ENCODE data around the gene RPS27. TPM values are rescaled to one million over a fixed set of nuclear protein-coding genes. Genes with fewer than 3 reads are reported as not detected.

RPS27 gene
- total RNA-seq, 2 experiments from 2014 or later, result 1,340 to 1,924 TPM

Other genes starting within 250 kb of the RPS27 start
- 1 to 10 TPM; 6.4 to 6.9 TPM for gene SLC27A3, start 215.4 kb upstream of the RPS27 start, total RNA-seq
- gene GATAD2B, start 67.8 kb upstream of the RPS27 start, total RNA-seq, result 10 to 100 TPM; 49.4 to 53.1 TPM
- gene DENND4B, start 44.0 kb upstream of the RPS27 start, total RNA-seq, result 10 to 100 TPM; 90.2 to 91.4 TPM
- 10 to 100 TPM; 56.4 to 67.0 TPM for gene CRTC2, start 32.1 kb upstream of the RPS27 start, total RNA-seq
- 10 to 100 TPM; 60.6 to 63.1 TPM for gene SLC39A1, start 27.2 kb upstream of the RPS27 start, total RNA-seq
- gene CREB3L4, start 22.9 kb upstream of the RPS27 start, total RNA-seq, result 1 to 10 TPM; 6.8 to 7.3 TPM
- gene JTB, start 13.1 kb upstream of the RPS27 start, total RNA-seq, result 100 to 1,000 TPM; 204 to 214 TPM
- 10 to 100 TPM; 48.7 to 53.5 TPM for gene RAB13, start 4.4 kb upstream of the RPS27 start, total RNA-seq
- gene NUP210L, start 164.3 kb downstream of the RPS27 start, total RNA-seq, result under 1 TPM in 1 of 2 experiments, not detected in 1; 0.04 TPM
- 100 to 1,000 TPM; 725 to 753 TPM for gene TPM3, start 201.3 kb downstream of the RPS27 start, total RNA-seq
- not detected for gene CFAP141, start 215.6 kb downstream of the RPS27 start, total RNA-seq
- gene UBAP2L, start 230.2 kb downstream of the RPS27 start, total RNA-seq, result 100 to 1,000 TPM; 247 to 266 TPM